HepG2 (cell line): ENCODE data around the gene MOCS2. TPM values are rescaled to one million over a fixed set of nuclear protein-coding genes. Genes with fewer than 3 reads are reported as not detected.
A peak's percentile ranks its signal among the peaks of the same experiment; 100 is the strongest.

ENCODE experiments used
- AGO2 ChIP-seq: fragments of 200-400 bp; formaldehyde crosslinking; optimal IDR thresholded peaks from 2 replicates; pipeline ENCODE3; 2017; ENCODE audit warnings: mild to moderate bottlenecking, low read depth, low read length, moderate library complexity
- ATAD3A ChIP-seq: sonication (generic); formaldehyde crosslinking; IDR thresholded peaks from 2 replicates; pipeline ENCODE4 v1.4.0; 2020; ENCODE audit warnings: missing genetic modification reagents
- ATM ChIP-seq: fragments of 450-650 bp; IDR thresholded peaks from 2 replicates; pipeline ENCODE4 v1.7.1; 2017; ENCODE audit warnings: mild to moderate bottlenecking, borderline replicate concordance
- BCL6 ChIP-seq: IDR thresholded peaks from 2 replicates; pipeline ENCODE4 v1.6.1; 2016; ENCODE audit warnings: missing genetic modification reagents, missing compliant biosample characterization
- CEBPG ChIP-seq: IDR thresholded peaks from 2 replicates; pipeline ENCODE4 v1.6.1; 2016
- DR1 ChIP-seq: sonication (generic); formaldehyde crosslinking; IDR thresholded peaks from 2 replicates; pipeline ENCODE4 v1.8.0; 2021; ENCODE audit warnings: mild to moderate bottlenecking, missing genetic modification reagents, inconsistent platforms
- GATAD1 ChIP-seq: IDR thresholded peaks from 2 replicates; pipeline ENCODE4 v1.6.1; 2016; ENCODE audit warnings: missing genetic modification reagents, missing compliant biosample characterization
- GTF2F1 ChIP-seq: fragments of 150-350 bp; IDR thresholded peaks from 2 replicates; pipeline ENCODE4 v1.6.1; 2014; ENCODE audit warnings: low read length
- HDAC2 ChIP-seq: sonication (generic); formaldehyde crosslinking; IDR thresholded peaks from 2 replicates; pipeline ENCODE4 v1.4.0; 2020; ENCODE audit warnings: missing genetic modification reagents
- HMG20A ChIP-seq: IDR thresholded peaks from 2 replicates; pipeline ENCODE4 v1.6.1; 2016; ENCODE audit warnings: borderline replicate concordance
- IKZF1 ChIP-seq: fragments of 450-650 bp; IDR thresholded peaks from 2 replicates; pipeline ENCODE4 v1.7.1; 2016
- JUN ChIP-seq: sonication (generic); formaldehyde crosslinking; IDR thresholded peaks from 2 replicates; pipeline ENCODE4 v1.4.0; 2020; ENCODE audit warnings: mild to moderate bottlenecking, missing genetic modification reagents
- LCORL ChIP-seq, 2 experiments: fragments of 450-650 bp in 1 of 2; sonication (generic) in 1 of 2; formaldehyde crosslinking in 1 of 2; IDR thresholded peaks; 2 replicates each; pipeline versions ENCODE4 v1.5.0 to v1.6.1; 2017 to 2020; ENCODE audit warnings: antibody characterized with exemption in 1 of 2, missing genetic modification reagents in 1 of 2
- MAF1 ChIP-seq: sonication (generic); formaldehyde crosslinking; IDR thresholded peaks from 2 replicates; pipeline ENCODE4 v1.5.0; 2020; ENCODE audit warnings: missing genetic modification reagents, borderline replicate concordance
- MZF1 ChIP-seq: sonication (generic); formaldehyde crosslinking; IDR thresholded peaks from 2 replicates; pipeline ENCODE4 v1.8.1; 2023; ENCODE audit warnings: mild to moderate bottlenecking, missing genetic modification reagents, borderline replicate concordance
- RFX3 ChIP-seq: IDR thresholded peaks from 2 replicates; pipeline ENCODE4 v1.6.1; 2016; ENCODE audit warnings: missing biosample characterization, missing genetic modification reagents
- SETDB1 ChIP-seq: sonication (generic); formaldehyde crosslinking; IDR thresholded peaks from 2 replicates; pipeline ENCODE4 v1.5.1; 2020; ENCODE audit warnings: missing genetic modification reagents, mild to moderate bottlenecking, borderline replicate concordance
- TFAP4 ChIP-seq: sonication (generic); IDR thresholded peaks from 2 replicates; pipeline ENCODE4 v1.6.1; 2016; ENCODE audit warnings: low read depth, borderline replicate concordance
- ZBED4 ChIP-seq: sonication (generic); formaldehyde crosslinking; IDR thresholded peaks from 2 replicates; pipeline ENCODE4 v1.4.0; 2020; ENCODE audit warnings: missing genetic modification reagents, borderline replicate concordance
- ZFP37 ChIP-seq: sonication (generic); formaldehyde crosslinking; IDR thresholded peaks from 2 replicates; pipeline ENCODE4 v1.4.0; 2020; ENCODE audit warnings: missing genetic modification reagents, borderline replicate concordance
- ZNF224 ChIP-seq: sonication (generic); formaldehyde crosslinking; IDR thresholded peaks from 2 replicates; pipeline ENCODE4 v1.5.0; 2020; ENCODE audit warnings: mild to moderate bottlenecking, missing genetic modification reagents
- ZNF260 ChIP-seq: sonication (generic); formaldehyde crosslinking; IDR thresholded peaks from 2 replicates; pipeline ENCODE4 v1.4.0; 2020; ENCODE audit warnings: missing genetic modification reagents, low read depth, mild to moderate bottlenecking, borderline replicate concordance
- ZNF354B ChIP-seq: sonication (generic); formaldehyde crosslinking; IDR thresholded peaks from 2 replicates; pipeline ENCODE4 v1.8.0; 2022; ENCODE audit warnings: mild to moderate bottlenecking, missing genetic modification reagents
- ZNF414 ChIP-seq: sonication (generic); formaldehyde crosslinking; IDR thresholded peaks from 2 replicates; pipeline ENCODE4 v1.5.0; 2020; ENCODE audit warnings: missing genetic modification reagents
- ZNF83 ChIP-seq: sonication (generic); formaldehyde crosslinking; IDR thresholded peaks from 2 replicates; pipeline ENCODE4 v1.4.0; 2020; ENCODE audit warnings: missing genetic modification reagents, mild to moderate bottlenecking, borderline replicate concordance
- polyA plus RNA-seq, 8 experiments: library from polyadenylated mRNA; depleted of rRNA in 3 of 8; stranded (reverse) in 7 of 8; unstranded in 1 of 8; fragments of >200 nt; fragmentation: Illumina TruSeq in 4 of 8; extraction: Trizol in 4 of 8; gene quantifications; 2 replicates each; pipeline versions ENCODE4 v1.2.1 to v1.2.3, GENCODE V29; 2011 to 2016; ENCODE audit warnings: low read depth in 4 of 8, missing spikeins in 1 of 8, mixed read lengths in 1 of 8; ENCODE audit not compliant: insufficient read depth in 1 of 8
- total RNA-seq, 5 experiments: library from RNA; depleted of rRNA; stranded (reverse); fragments of >200 nt; fragmentation: Illumina TruSeq; extraction: Trizol; gene quantifications; 2 replicates each; pipeline ENCODE4 v1.2.3, GENCODE V29; 2016; ENCODE audit warnings: low read depth in 1 of 5
- TF ChIP-seq, protein P1 (sequence below): sonication (generic); formaldehyde crosslinking; IDR thresholded peaks from 2 replicates; pipeline ENCODE4 v1.5.0; 2020; ENCODE audit warnings: mild to moderate bottlenecking, missing genetic modification reagents

MOCS2 gene
- total and polyA plus RNA-seq, 2 of the 13 experiments (the other 11 are each of a cell fraction or from before 2014, with no cell fraction given) = 19.2 to 41.9 TPM

DNA sequence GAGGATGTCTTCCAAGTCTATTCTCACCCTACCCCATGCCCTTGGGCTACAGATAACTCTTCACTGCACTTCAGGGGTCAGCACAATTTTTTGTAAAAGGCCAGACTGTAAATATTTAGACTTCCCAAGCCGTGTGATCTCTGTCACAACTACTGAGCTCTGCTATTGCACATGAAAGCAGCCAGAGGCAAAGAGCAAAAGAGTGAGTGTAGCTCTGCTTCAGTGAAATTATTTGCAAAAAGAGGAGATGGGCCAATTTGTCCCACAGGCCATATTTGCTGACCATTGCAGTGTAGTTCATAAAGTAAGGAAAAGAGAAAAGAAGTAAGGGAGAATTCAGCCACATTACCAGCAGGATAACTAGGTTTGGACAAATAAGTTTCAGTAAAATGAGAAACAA, 7.0 kb upstream of the MOCS2 start (continued):
- TF ChIP-seq ZBED4 (no peak), ZFP37 (CRISPR knock-in tag) (no peak), LCORL (IDR thresholded peaks at IDR 0.05) (no peak), LCORL (CRISPR knock-in tag; IDR thresholded peaks at IDR 0.05) (peak; percentile 73; the same call in 1 of the 2 replicates), RFX3 (CRISPR knock-in tag) (no peak), ZNF260 (CRISPR knock-in tag) (no peak), IKZF1 (no peak), HMG20A (CRISPR knock-in tag) (peak; percentile 51; the same call in 1 of the 2 replicates), GTF2F1 (no peak), ATAD3A (CRISPR knock-in tag) (no peak), MAF1 (CRISPR knock-in tag) (no peak), GATAD1 (CRISPR knock-in tag) (no peak), ZNF414 (CRISPR knock-in tag) (no peak), BCL6 (CRISPR knock-in tag) (peak; percentile 53; the same call in 1 of the 2 replicates), JUN (no peak), AGO2 (no peak), ATM (no peak), TFAP4 (no peak), HDAC2 (CRISPR knock-in tag) (no peak), ZNF83 (CRISPR knock-in tag) (no peak), CEBPG (peak; percentile 56), ZNF224 (no peak), SETDB1 (CRISPR knock-in tag) (peak; percentile 84; the same call in 1 of the 2 replicates), MZF1 (no peak), ZNF354B (CRISPR knock-in tag) (no peak), DR1 (CRISPR knock-in tag) (no peak)
- TF ChIP-seq, protein P1, sequence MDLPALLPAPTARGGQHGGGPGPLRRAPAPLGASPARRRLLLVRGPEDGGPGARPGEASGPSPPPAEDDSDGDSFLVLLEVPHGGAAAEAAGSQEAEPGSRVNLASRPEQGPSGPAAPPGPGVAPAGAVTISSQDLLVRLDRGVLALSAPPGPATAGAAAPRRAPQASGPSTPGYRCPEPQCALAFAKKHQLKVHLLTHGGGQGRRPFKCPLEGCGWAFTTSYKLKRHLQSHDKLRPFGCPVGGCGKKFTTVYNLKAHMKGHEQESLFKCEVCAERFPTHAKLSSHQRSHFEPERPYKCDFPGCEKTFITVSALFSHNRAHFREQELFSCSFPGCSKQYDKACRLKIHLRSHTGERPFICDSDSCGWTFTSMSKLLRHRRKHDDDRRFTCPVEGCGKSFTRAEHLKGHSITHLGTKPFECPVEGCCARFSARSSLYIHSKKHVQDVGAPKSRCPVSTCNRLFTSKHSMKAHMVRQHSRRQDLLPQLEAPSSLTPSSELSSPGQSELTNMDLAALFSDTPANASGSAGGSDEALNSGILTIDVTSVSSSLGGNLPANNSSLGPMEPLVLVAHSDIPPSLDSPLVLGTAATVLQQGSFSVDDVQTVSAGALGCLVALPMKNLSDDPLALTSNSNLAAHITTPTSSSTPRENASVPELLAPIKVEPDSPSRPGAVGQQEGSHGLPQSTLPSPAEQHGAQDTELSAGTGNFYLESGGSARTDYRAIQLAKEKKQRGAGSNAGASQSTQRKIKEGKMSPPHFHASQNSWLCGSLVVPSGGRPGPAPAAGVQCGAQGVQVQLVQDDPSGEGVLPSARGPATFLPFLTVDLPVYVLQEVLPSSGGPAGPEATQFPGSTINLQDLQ (CRISPR knock-in tag) = no peak
